Peyer's patch (tissue), 4 donors: ENCODE measurements around the gene SLC7A10.

Experiments
- POLR2A ChIP-seq, 2 donors: fragments of 450-650 bp; IDR thresholded peaks; one replicate each; pipeline ENCODE4 v1.5.1; 2017; ENCODE audit warnings: antibody characterized with exemption in 2 of 2, mild to moderate bottlenecking in 2 of 2, moderate library complexity in 2 of 2
- TF ChIP-seq, protein P1 (sequence below), 6 experiments: fragments of 450-650 bp in 4 of 6; fragments of 200-600 bp in 2 of 6; sonication (generic) in 1 of 6; IDR thresholded peaks; one replicate each; pipeline ENCODE4 v1.5.1; 2017 to 2019; ENCODE audit warnings: antibody characterized with exemption in 6 of 6, mild to moderate bottlenecking in 3 of 6, moderate library complexity in 1 of 6

DNA sequence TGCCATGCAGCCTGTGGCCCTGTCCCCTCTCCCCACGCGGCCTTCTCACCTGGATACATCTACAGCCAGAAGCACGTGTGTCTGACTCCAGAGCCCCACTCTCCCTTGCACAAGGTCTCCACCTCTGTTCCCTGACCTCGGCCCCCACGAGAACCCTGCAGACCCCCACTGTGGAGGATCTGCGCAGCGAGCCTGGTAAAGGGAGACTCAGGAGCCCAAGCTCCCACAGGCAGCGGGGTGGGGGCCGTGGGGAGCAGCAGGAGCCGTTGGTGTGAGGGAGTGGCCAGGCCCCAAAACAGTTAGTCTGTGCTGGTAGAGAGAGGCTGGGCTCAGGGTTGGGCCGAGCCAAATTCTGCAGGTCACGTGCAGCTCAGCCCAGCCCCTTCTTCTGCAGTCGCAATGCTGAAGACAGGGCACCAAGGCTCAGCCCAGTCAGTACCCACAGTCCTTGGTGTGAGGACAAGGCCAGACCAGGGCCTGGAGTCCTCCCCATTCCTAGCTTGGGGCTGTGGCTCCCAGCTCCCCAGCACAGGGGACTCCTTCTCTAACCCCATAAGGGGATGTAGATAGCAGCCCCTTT, 28.7 kb upstream of the SLC7A10 start:
- TF ChIP-seq, protein P1, sequence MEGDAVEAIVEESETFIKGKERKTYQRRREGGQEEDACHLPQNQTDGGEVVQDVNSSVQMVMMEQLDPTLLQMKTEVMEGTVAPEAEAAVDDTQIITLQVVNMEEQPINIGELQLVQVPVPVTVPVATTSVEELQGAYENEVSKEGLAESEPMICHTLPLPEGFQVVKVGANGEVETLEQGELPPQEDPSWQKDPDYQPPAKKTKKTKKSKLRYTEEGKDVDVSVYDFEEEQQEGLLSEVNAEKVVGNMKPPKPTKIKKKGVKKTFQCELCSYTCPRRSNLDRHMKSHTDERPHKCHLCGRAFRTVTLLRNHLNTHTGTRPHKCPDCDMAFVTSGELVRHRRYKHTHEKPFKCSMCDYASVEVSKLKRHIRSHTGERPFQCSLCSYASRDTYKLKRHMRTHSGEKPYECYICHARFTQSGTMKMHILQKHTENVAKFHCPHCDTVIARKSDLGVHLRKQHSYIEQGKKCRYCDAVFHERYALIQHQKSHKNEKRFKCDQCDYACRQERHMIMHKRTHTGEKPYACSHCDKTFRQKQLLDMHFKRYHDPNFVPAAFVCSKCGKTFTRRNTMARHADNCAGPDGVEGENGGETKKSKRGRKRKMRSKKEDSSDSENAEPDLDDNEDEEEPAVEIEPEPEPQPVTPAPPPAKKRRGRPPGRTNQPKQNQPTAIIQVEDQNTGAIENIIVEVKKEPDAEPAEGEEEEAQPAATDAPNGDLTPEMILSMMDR (IDR thresholded peaks at IDR 0.05) = no peak
- no peak for TF ChIP-seq POLR2A (IDR thresholded peaks at IDR 0.05)
